ENCODE data around the gene SPATA31E1.
"Not testable (repeated sequence)": the region's sequence is repeated elsewhere in the genome, so short reads cannot be mapped to it uniquely, and the experiment has no call there.

Gene SPATA31E1

DNA sequence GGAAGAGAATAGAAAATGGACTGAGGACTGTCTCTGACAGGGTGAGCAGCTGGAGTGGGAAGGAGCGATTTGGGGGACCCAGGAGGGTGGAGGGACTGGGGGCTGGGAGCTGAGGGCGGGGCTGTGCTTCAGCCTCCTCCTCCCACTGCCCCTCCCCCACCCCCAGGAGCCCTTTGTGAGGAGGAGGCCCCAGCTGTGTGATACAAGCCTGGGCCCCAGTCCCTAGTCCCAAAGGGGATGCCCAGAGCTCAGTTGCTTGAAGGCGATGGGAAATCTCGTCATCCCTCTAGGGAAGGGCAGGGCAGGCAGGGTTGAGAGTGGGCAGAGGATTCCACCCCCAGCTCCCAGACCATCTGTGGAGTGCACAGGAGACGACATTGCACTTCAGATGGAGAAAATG is at the start of gene SPATA31E1:
SPATA31E1 (plus strand) TSS at position 251 of the 400 bp plus-strand sequence; CDS start at position 266, 15 bp downstream.
- DNase-seq, result no peak

DNA sequence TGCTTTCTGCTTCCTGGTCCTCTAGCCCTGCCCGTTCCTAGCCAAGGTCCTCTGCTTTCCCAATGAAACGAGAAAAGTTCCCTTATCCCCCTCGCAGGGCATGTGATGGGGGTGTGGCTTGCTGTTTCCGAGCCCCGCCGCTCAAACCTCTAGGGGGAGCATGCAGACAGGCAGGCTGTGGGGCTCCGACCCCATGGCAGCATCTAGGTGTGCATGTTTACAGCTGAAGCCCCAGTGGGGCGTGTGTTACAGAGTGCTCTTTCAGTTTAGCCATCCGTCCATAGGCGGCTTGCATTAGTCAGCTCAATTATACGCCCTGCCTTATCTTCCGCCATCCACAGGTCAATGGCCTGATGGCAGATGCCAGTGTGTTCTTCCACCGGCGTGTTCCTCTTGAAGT is 48.3 kb upstream of the SPATA31E1 start:
- no peak for DNase-seq

DNA sequence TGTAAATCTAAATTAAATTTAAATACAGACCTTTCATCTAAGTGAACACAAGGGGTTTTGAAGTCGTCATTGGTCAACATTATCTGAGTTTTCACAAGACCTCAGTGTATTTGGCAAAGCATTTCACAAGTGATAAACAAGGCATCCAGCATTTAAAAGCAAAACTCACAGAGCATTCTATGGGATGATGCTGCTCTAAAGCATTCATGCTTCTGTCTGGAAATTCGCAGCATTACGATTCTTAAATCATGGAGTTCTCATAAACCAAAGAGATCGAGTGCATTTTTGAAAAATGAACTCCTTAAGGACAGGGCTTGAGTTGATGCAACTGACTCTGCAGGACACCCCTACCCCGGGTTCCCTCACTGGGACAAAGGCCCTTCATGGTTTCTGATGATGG is 46.1 kb upstream of the SPATA31E1 start:
- no peak for DNase-seq

DNA sequence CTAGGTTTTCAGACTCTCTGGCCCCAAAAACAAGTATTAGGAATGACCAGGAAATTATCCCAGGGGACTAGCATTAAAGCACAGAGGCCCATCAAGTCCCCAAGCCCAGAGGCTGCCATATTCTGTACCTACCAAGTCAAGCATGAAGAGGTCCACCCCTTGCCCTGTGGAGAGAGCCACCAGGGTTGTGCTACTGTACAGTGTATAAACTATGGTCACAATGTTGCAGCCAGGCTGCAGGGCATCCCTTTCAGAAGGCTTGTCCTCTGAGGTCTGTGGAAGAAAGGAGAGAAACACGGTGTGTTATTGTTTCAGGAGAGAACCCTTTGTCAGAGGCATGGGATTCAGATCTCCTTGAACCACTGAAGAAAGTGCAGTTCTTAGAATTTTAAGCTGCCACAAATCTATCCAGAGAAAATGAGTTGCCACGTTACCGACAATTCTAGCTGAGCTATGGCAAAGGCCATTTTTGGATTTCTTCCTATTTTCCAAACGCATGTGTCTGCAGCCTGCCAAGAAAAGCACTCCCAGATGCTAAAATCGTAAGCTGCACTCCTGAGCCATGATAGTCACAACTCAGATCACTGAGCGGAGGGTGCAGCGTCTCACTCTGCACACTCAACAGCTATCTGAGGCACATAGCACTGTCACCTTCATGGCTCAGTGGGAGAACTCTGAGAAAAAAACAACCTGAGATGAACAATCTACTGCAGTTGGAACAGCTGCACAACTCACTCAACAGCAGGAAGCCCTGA is 45.5 kb upstream of the SPATA31E1 start:
- no peak for DNase-seq

DNA sequence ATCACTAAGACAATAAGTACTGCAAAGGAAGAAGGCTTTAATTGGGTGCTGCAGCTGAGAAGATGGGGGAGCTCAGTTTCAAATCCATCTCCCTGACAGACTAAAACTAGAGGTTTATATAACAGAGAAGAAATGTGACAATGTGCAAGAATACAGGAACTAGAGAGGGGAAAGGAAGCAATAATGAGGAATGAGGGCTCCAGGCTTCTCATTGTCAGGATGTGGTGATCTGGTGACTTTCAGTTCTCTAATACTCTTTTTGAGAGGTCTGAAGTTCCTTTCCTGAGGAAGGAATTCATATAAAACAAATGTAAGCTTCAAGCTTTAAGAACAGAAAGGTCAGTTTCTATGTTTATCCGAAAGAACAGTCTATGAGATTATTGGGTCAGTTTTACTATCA is 42.5 kb upstream of the SPATA31E1 start:
- DNase-seq, result no peak

DNA sequence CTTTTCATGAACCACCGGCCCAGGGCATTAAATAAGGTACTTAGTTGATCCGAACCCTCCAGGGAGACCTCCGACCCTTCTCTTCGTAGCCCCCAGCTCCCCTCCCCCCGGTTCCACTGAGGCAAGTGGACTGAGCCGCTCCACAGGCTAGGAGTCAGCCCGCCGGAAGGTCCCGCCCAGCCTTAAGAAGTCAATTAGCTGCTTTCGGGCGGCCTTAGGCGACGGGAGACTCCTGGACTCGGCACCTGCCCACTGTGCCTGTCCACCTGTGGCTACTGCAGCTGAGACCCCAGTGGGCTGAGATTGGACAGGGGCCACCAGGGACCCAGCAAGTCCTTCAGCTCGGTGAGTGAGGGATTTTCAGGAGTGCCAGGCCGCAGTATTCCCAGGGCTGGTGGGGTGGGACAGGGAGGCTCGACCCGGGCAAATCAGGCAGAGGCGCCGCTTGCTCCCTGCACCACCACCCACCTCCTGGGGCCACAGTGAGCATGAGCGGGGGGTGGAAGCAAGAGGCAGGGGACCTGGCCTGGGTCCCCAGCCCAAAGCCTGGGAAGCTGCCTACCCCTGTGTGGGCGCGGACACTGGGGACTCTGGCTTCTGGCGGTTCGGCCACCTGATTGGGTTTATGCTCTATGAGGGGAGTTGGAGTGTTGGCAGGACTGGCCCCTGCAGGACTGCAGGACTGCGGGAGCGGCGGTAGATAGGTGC is 39.6 kb upstream of the SPATA31E1 start:
- DNase-seq, result no peak

DNA sequence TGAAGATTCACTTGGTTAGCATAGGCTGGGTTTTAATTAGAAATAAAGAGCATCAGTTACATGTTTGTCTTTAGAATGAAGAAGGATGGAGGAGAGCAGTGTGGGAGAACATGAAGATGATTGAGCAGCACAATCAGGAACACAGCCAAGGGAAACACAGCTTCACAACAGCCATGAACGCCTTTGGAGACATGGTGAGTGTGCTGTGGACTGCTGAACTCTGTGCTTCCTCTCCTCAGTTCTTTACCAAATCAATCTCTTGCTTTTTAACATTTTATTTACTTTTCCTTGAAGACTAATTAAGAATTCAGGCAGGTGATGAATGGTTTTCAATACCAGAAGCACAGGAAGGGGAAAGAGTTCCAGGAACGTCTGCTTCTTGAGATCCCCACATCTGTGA is 38.2 kb upstream of the SPATA31E1 start:
- DNase-seq, result no peak

DNA sequence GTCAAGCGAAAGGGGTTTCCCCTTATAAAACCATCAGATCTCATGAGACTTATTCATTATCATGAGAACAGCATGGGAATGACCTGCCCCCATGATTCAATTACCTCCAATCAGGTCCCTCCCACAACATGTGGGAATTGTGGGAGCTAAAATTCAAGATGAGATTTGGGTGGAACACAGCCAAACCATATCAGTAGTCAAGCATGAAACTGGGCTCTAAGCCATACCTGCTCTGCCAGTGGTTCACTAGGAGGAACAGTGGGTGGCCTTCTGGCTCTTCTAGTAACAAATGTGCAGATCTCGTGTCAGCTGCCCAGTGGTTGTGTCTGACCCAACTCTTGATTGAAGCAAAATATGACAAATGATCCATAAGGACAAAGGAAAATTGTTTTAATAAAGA is 34.9 kb upstream of the SPATA31E1 start:
- DNase-seq, result not testable (repeated sequence)

DNA sequence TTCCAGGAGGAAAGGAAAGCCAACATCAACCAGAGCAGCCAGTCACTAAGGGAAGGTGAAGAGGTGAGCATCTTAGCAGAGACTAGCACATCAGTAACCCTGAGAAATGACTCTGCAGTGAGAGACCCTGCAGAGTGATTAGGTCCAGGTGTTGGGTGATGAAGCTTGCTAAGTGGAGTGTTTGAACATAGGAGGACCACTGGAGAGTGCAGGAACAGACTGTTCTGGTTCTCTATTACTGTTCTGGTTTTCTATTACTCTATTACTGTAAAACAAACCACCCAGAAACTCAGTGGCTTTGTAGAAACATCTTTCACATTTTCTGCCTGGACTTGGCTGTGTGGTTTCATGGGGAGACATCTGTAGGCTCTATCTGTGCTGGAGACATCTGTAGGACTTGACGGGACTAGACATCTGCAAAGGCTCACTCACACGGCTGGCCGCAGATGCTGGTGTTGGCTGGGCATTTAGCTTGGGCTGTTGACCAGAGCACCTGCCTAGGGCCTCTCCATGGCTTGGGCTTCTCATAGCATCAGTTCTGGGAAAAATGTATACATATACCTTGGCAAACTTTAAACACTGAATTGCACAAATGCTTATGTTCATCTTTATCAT is 33.4 kb upstream of the SPATA31E1 start:
- no peak for DNase-seq

DNA sequence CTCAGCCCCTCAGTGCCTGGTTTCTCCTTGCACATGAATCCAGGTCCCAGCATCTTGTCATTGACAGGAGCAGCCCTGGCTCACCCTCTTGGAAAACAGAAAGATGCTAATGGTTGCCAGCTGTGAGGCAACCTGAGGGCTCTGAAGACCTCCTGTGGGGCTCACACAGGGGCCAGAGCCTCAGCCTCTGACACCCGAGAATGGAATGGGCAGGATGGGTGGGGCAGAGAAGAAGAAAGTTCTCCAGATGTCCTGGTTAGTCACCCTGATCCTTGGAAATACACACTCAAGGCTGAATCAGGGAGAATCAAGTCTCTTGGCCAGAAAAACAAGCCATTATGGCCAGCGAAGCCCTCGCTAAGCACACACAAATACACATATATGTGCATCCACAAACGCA is 32.3 kb upstream of the SPATA31E1 start:
- DNase-seq, result no peak

DNA sequence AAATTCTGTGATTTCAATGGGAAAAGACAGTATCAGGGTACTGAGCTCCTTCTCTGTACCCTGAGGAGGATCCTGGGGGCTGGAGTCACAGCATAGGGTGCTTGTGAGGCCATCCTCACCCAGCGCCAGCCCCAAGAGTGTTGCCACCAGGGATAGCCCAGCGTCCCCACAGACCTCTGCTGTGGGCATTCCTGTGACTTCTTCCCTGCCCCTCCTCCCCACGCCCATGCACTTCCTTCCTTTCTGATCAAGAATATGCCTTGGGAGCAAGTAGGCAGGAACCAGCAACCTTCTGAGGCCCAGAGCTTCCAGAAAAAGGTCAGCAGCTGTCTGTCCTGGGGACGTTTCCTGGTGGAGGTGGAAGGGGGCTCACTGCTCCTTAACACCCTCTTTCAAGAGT is 31.5 kb upstream of the SPATA31E1 start:
- DNase-seq, result not testable (repeated sequence)

DNA sequence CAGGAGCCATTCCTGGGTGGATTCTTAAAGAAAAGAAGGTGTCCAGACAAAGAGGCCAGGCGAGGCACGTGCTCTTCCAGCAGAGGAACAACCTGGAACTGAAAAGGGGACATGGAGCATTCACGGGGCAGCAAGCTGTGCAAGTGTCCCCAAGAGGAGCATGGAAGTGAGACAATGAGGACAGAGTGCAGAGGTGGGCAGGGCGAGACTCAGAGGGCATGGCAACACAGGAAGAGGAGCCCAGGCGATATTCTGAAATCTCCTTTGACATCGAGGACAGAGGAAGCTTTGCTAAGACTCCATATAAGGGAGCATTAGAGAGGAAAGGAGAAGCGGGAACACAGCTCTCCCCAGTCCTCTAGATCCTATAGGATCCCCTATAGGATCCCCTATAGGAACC is 29.4 kb upstream of the SPATA31E1 start:
- no peak for DNase-seq

DNA sequence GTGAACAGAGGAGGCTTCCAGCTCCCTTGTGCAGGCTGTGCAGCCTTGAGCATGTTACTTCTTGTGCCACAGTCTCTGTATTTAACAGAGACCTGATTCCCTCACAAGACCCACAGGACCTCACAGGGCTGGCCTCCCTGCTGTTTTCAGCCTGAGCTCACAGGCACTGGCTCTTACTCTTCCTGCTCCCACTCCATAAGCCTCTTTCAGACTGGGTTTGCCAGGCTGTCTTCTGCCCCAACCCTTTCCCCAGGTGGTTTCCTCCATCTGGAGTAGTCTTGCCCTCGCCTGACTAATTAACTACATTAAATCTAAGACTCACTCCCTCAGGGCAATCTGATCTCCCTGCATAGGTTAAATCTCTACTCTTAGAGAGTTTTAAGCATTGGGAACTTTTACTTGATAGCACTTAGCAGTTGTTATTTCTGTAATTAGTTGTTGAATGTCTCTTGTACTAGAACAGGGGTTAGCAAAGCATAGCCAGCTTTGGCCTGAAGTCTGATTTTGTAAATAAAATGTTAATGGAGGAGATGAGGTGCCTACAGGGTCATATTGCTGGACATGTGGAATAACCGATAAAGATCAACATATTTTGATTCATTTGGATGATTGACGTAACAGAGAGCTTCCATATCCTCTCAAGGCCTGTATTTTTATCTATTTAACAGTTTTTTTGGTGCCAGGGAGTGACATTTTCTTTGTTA is 28.6 kb upstream of the SPATA31E1 start:
- no peak for DNase-seq

DNA sequence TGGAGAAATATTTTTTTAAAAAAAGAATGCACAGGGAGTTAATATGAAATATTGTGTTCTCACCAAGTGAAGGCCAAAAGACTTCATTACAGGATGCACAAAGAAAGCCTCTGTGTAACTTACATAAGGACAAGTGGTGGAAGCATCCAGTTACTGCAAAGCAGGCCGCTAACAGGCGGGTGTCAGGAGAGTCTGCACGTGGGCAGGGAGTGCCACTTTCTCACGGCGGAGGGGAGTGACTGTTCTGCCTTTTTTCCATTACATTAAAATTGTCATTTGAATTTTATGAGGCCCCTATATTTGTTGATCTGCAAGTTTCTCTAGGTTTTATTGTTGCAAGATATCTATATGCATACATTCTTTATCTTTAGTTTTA is 28.1 kb upstream of the SPATA31E1 start:
- DNase-seq, result no peak

DNA sequence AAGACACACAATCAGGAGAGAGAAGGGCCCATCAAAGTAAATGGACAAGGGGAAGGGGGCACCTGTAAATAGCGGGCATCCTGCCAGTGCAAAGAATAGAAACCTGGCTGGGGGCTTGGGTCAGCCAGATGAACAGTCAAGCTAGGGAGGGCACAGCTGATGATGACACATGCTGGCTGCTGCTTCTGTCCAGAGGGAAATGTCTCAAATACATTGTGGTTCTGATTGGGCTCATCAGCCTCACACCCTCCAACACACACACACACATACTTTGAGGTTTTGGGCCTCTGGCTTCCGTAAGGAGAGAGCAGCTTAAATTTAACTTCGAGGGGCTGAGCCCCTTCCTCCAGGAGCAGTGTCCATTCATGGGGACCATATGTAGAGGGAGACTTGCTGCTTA is 27.6 kb upstream of the SPATA31E1 start:
- no peak for DNase-seq

DNA sequence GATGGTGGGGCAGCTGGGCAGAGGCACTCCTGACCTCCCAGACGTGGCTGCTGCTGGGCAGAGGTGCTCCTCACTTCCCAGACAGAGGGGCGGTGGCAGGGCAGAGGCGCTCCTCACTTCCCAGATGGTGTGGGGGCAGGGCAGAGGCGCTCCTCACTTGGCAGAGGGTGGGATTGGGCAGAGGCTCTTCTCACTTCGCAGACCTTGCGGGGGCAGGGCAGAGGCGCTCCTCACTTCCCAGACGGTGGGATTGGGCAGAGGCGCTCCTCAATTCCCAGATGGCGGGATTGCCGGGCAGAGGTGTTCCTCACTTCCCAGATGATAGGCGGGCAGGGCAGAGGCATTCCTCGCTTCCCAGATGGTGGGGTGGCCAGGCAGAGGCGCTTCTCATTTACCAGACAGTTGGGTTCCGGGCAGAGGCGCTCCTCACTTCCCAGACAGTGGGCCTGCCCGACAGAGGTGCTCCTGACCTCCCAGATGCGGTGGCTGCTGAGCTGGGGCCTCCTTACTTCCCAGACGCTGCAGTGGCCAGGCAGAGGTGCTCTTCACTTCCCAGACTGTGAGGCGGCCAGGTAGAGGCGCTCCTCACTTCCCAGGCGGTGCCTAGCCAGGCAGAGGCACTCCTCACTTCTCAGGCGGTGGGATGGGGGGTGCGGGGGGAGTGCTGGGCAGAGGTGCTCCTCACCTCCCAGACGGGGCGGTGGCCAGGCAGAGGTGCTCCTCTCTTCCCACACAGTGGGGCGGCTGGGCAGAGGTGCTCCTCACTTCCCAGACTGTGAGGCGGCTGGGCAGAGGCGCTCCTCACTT is 25.3 kb upstream of the SPATA31E1 start:
- no peak for DNase-seq

DNA sequence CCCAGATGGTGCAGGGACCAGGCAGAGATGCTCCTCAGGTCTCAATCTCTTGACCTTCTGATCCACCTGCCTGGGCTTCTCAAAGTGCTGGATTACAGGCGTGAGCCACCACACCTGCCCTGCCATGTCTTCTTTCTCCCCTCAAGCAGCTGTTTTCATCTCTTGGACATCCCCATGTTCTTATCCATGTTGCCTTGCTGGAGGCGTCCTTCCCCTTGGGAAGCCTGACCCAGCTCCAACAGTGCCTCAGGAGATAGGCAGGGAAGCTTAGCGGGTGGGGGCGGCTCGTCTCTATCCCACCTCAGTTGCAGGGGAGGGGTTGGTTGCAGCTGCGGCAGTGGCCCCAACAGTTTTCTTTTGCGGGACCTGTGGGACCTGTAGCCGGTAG is 24.7 kb upstream of the SPATA31E1 start:
- DNase-seq, result no peak

DNA sequence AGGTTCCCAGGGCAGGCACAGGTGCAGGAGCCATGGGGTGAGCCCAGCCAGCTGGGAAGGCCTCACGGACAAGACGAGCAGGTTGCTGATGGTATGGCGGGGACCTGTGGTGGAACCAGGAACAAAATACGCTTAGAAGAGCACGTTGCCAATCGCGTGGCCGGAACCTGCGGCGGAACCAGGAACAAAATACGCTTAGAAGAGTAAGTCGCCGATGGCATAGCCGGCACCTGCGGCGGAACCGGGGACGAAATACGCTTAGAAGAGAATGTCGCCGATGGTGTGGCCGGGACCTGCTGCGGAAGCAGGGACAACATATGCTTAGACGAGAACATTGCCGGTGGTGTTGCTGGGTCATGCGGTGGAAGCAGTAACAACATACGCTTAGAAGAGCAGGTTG is 23.5 kb upstream of the SPATA31E1 start:
- DNase-seq, result no peak

DNA sequence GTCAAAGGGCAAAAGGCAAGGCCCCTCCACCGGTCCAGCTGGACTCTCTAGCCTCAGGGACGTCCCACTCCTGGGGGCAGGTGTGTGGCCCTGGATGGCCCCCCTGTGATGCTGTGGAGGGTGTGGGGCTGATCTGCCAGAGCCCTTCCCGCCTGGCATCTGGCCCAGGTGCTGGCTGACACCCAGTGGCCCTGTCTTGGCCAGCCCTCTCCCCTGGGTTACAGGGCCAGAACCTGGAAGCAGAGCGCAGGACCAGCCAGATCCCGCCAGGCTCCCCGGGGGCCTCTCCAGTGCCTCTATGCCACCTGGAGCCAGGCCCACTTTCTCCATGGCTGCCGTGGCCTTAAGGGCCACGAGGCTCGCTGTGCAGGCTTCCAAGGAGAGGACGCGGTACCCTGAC is 22.9 kb upstream of the SPATA31E1 start:
- DNase-seq, result no peak

DNA sequence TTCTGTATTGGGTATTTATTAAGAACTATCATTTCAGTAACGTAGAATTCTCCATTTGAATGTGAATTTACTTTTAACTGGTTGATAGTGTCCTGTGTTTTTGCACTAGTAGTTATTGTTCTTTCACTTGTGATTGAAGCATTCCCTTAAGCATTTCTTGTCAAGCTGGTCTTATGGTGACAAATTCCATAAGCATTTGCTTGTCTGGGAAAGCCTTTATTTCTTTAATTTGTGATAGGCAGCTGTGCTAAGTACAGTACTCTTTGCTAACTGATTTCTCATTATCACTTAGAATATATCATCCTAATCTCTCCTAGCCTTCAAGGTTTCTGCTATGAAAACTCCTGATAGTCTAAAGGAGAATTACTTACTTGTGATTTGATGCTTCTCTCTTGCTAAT is 21.3 kb upstream of the SPATA31E1 start:
- no peak for DNase-seq

DNA sequence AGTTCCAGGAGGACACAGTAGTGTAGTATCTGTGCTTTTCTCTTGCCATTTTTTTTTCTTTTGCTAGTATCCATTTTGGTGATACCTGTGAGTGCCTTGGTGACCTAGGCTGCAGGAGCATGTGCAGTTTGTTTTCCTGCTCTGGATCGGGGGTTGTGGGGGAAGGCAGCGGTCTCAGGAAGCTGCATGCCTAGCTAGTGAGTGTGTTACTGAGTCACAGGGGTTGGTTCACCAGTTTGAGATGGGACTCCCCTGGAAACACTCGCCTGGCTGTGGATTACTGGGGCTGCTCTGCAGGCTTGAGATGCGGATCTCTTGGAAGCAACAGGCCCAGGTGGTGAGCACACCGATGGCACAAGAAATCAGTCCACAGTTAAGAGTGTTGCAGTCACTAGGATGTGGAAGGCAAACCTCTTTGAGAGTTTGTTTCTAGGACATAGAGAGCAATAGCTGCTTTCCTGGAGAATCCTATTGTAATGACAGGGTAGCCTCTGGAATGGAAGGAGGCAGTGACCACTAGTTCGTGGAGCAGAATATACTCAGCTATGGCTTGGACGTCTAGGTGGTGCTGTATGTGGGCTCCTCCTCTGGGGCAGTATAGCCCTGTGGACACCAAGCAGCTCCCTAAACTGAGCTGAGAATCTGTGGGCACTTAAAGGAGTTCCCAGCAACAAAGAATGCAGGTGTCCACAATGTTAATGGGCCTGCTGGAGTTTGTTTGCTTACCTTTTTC is 20.0 kb upstream of the SPATA31E1 start:
- no peak for DNase-seq

DNA sequence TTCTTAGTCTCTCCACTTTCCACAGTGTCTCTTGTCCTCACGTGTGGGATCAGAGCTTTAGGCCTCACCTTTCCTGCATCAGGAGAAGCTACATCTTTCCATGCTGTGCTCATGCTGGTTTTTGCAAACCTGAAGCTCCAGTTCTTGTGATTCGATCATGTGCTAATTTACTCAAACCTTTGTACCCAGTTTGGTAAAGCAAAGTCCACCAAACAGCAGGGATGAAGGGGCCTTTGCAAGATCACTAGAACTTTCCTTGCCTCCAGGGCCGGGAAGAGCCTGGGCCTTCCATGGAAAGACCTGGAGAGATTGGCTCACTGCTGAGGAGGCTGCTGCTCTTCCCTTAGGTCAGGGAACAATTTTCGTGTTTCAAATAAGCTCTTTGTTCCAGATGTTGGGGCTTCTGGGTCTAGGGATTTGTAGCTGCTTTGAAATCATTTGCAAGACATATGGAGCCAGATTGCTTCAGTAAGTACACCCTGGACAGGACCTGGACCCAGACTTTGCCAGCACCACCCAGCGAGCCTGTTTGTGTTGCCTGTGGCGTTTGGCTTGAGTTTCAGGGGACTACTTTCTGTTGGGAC is 18.7 kb upstream of the SPATA31E1 start:
- no peak for DNase-seq

Data from activated gamma-delta T cell treated with Interleukin-2 at 50 U/mL for 16 hours (primary cell).